ENCODE results near the gene GUCD1.
A peak's percentile ranks its signal among the peaks of the same experiment; 100 is the strongest.
"Not testable (repeated sequence)": the region's sequence is repeated elsewhere in the genome, so short reads cannot be mapped to it uniquely, and the experiment has no call there.

GUCD1 gene

DNA sequence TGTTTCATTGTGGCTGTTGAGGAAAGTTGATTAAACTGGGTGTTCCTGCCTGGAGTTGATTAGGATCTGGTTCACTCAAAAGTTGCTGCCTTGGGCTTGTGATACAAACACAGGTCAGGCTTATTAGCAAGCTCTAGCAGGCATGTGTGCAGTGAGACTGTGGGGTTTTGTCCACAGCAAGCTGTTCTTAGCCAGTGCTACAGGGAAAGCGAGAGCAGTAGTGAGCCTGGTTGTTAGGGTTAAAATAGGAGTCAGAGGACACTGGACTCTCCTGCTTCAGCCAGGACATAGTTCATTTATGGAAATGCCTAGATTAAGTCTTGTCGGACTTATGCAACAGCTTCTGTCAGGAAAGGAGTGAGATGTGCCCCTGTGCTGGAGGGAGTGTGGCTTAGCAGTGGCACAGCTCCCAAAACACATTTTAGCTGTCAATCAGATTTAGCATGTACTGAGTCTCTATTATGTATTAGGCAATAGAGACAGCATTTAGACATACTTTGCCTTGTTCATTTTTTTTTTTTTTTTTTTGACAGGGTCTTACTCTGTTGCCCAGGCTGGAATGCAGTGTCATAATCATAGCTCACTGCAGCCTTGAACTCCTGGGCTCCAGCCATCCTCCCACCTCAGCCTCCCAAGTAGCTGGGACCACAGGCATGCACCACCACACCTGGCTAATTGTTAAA is 9.6 kb upstream of the GUCD1 start:
- no peak for DNase-seq (ENCODE audit: low spot score)

GRCh38 chr22:24563246-24563645 is 8.3 kb upstream of the GUCD1 start:
- no peak for DNase-seq (ENCODE audit: low spot score)

GRCh38 chr22:24559471-24559870 is 4.5 kb upstream of the GUCD1 start:
- no peak for DNase-seq (ENCODE audit: low spot score)

- DNase-seq (ENCODE audit: low spot score): peak; percentile 100
Observed at GRCh38 chr22:24555165-24556039, 464 bp upstream of the GUCD1 start, which contains the start of gene SNRPD3. TSS of gene SNRPD3 (plus strand) at chr22:24555999. CDS start at chr22:24557675, 1,676 bp downstream.

GRCh38 chr22:24553597-24554312 is 1.2 kb downstream of the GUCD1 start:
- no peak for DNase-seq (ENCODE audit: low spot score)

GRCh38 chr22:24552503-24553286 is 2.2 kb downstream of the GUCD1 start:
- not testable (repeated sequence) for DNase-seq (ENCODE audit: low spot score)

- DNase-seq (ENCODE audit: low spot score): no peak
Observed at GRCh38 chr22:24550902-24551435, 4.0 kb downstream of the GUCD1 start.

- DNase-seq (ENCODE audit: low spot score): no peak
Observed at GRCh38 chr22:24550028-24550901, 4.7 kb downstream of the GUCD1 start.

DNA sequence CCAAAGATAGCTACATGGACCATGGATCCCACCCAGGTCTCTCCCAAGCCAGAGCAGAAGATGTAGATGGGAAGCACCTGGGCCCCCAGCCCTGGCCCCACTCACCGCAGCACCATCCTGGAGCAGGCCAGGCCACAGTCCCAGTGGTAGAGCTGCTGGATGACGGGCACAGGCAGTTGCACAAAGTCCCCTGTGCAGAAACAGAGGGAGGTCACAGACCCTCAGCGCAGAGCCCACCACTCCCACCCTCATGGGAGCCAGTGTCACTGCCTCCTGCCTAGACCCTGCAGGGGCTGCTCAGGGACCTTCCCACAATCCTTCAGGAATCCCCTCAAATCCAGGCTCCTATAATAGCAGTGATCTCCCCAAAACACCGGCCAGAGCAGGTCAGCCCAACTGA is 6.1 kb downstream of the GUCD1 start:
- no peak for DNase-seq (ENCODE audit: low spot score)

DNA sequence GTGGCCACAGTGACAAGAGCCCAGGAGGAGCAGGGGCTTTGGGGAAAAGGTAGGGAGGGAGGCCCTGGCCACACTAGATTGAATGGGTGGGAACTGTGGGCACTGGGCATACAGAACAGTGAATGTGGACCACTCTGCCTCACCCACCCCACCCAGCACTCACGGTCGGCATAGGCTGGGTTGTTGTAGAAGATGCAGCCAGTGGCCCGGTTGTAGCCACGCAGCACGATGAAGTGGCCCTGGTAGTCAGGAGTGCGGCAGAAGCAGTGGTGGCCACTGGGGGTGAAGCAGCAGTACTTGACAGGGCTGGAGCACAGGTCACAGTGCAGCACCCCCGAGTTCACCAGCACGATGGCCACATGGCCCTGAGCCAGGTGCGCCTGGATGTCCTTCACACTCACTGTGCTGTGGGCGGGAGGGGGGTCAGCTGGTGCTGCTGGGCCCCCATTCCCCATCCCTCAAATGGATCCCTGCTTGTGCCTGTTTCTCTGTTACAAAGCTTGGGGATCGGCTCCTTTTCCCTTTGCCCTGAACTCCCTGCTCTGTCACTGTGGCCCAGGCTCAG is 11.2 kb downstream of the GUCD1 start:
- DNase-seq (ENCODE audit: low spot score): no peak

DNA sequence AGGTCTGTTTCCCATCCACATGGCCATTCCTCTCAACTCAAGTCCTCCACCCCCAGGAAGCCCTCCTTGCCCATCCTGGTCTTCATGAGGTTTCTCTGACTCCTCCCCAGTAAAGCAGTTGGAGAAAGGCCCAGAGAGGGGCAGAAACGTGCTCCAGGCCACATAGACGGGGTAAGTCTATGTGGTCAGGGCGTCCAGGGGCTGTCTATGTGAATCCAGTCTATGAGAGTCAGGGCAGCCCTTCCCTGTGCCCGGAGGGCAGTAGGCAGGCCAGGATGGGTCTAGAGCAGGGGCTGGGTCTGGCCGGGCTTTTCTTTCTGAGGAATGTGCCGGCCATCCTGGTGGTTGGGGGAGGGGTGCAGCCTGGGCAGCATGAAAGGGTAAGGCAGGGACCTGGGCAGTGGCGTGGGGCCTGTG is 11.7 kb downstream of the GUCD1 start:
- DNase-seq (ENCODE audit: low spot score): no peak

DNA sequence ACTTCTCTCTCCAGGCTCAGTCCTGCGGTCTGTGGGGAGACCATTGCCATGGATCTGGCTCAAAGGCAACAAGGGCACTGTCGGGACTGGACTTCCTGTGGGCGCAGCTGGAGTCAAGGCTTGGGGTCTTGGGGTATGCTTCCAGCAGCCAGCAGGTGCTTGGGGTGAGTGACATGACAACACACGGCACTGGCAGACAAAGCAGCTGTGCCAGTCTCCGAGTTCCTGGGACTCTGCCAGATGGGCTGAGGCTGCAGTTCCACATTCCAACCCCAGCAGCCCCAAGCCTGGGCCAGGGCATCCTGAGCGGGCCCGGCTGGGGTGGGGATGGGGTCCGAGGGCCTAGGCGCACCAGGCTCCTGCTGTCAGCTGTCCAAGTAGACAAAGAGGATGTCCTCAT is 12.3 kb downstream of the GUCD1 start:
- DNase-seq (ENCODE audit: low spot score): no peak

DNA sequence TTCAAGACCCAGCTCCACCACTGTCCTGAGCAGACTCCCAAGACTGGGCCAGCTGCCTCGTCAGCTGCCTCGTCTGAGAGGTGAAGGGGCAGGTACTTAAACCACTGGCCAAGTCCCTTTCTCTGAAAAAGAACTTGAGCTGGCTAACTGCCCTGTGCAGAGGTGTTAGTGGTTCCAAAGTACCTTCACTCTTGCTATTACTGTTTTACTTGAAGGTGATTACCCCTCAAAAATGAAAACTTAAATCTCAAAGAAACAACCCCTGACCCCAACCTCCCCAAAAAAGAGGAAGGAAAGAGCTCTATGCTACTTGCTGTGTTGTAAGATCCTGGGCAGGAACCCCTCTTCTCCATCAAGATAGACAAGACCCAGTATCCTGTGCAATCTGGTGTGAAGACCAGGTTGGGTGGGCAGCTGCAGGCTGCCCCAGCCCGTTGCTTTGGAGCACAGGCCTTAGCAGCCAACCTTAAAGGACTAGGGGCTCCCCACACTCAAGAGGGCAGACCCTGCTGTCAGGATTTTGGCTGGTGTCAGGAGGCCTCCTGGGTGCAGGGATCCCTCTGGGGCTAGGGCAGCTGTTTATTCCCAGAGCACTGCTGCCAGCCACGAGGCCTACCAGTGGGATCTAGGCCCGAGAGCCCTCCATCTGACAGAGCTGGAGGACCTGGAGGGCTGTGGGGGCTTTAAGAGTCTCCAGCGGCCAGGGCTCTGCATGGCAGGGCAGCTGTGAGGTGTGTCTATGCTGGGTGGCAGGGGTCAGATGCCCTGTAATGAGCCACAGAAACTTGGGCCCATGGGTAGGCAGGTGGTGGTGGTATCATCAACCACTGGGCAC is 13.0 kb downstream of the GUCD1 start:
- no peak for DNase-seq (ENCODE audit: low spot score)

- no peak for DNase-seq (ENCODE audit: low spot score)
Observed at GRCh38 chr22:24540470-24540869, 14.5 kb downstream of the GUCD1 start.

- DNase-seq (ENCODE audit: low spot score): no peak
Observed at GRCh38 chr22:24536089-24536488, 18.8 kb downstream of the GUCD1 start.

DNA sequence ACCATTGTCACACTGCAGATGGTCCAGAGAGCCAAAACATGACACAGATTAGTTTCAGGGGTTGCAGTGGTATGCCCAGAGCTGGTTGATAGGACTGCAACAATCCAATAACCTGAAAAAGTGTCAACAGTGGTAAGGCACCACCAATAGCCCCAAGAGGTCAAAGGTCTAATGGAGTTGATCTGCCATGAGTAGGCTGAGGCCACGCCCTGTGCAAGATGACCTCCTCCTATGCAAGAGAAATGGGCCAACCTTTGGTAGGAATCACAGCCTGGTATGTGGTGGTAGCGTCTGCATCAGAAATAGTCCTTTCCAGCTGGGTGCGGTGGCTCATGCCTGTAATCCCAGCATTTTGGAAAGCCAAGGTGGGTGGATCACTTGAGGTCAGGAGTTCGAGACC is 19.6 kb downstream of the GUCD1 start:
- DNase-seq (ENCODE audit: low spot score): no peak

GRCh38 chr22:24532075-24532474 is 22.9 kb downstream of the GUCD1 start:
- DNase-seq (ENCODE audit: low spot score): no peak

DNA sequence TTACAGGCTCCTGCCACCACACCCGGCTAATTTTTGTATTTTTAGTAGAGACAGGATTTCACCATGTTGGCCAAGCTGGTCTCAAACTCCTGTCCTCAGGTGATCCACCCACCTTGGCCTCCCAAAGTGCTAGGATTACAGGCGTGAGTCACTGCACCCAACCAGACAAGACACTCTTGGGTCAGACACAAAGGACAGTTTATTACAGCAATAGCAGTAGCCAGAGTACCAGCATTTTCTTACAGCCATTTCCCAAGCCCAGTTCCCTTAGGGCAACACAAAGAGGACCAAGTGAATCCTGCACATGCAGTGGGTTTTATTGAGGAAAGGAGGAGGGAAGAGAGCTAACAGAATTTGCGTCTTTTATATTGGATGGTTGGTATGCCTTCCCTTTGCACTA is 24.0 kb downstream of the GUCD1 start:
- not testable (repeated sequence) for DNase-seq (ENCODE audit: low spot score)

DNA sequence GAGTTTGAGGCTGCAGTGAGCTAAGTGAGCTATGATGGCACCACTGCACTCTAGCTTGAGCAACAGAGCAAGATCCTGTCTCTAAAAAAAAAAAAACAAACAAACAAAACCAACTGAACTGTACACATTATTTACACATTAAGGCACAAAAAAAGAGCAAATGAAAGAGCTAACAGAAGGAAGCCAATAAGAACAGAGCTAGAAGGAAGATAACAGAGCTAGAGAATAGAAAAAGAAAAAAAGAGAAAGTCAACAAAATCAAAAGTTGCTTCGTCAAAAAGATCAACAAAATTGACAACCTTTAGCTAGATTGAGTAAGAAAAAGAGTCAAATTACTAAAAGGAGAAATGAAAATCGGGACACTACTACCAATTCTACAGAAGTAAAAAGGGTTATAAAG is 25.0 kb downstream of the GUCD1 start:
- DNase-seq (ENCODE audit: low spot score): no peak
